ENCODE data around the gene GPRC5C.

GRCh38 chr17:74391771-74392170, 40.1 kb upstream of the GPRC5C start:
- TF ChIP-seq, protein P1, sequence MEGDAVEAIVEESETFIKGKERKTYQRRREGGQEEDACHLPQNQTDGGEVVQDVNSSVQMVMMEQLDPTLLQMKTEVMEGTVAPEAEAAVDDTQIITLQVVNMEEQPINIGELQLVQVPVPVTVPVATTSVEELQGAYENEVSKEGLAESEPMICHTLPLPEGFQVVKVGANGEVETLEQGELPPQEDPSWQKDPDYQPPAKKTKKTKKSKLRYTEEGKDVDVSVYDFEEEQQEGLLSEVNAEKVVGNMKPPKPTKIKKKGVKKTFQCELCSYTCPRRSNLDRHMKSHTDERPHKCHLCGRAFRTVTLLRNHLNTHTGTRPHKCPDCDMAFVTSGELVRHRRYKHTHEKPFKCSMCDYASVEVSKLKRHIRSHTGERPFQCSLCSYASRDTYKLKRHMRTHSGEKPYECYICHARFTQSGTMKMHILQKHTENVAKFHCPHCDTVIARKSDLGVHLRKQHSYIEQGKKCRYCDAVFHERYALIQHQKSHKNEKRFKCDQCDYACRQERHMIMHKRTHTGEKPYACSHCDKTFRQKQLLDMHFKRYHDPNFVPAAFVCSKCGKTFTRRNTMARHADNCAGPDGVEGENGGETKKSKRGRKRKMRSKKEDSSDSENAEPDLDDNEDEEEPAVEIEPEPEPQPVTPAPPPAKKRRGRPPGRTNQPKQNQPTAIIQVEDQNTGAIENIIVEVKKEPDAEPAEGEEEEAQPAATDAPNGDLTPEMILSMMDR (IDR thresholded peaks at IDR 0.05; ENCODE audit: low read depth, low read length) = no peak
- TF ChIP-seq EZH2phosphoT487 (IDR thresholded peaks at IDR 0.05; ENCODE audit: low read depth) = no peak

Data from OCI-LY3 (cell line).